HepG2 (cell line): ENCODE measurements around the gene PTCRA.

Experiments used
- FOXM1 ChIP-seq: sonication (generic); formaldehyde crosslinking; IDR thresholded peaks from 2 replicates; pipeline ENCODE4 v1.5.0; 2020; ENCODE audit warnings: missing genetic modification reagents
- HDAC2 ChIP-seq: sonication (generic); formaldehyde crosslinking; IDR thresholded peaks from 2 replicates; pipeline ENCODE4 v1.4.0; 2020; ENCODE audit warnings: missing genetic modification reagents
- MATR3 ChIP-seq: sonication (generic); formaldehyde crosslinking; IDR thresholded peaks from 2 replicates; pipeline ENCODE4 v1.4.0; 2020; ENCODE audit warnings: missing genetic modification reagents
- POLR2AphosphoS5 ChIP-seq: IDR thresholded peaks from 2 replicates; pipeline ENCODE4 v1.6.1; 2012; ENCODE audit warnings: low read depth, low read length
- RAD21 ChIP-seq: fragments of 450-650 bp; formaldehyde crosslinking; IDR thresholded peaks from 2 replicates; pipeline ENCODE4 v1.5.0; 2020; ENCODE audit warnings: mild to moderate bottlenecking
- RFX5 ChIP-seq: IDR thresholded peaks from 2 replicates; pipeline ENCODE4 v1.6.1; 2011; ENCODE audit warnings: low read depth, low read length, improper control_type of control experiment
- ZNF235 ChIP-seq: sonication (generic); formaldehyde crosslinking; IDR thresholded peaks from 2 replicates; pipeline ENCODE4 v1.8.1; 2023; ENCODE audit warnings: mild to moderate bottlenecking, missing genetic modification reagents, borderline replicate concordance
- ZNF33B ChIP-seq: sonication (generic); formaldehyde crosslinking; IDR thresholded peaks from 2 replicates; pipeline ENCODE4 v1.5.1; 2020; ENCODE audit warnings: mild to moderate bottlenecking, missing genetic modification reagents
- TF ChIP-seq, protein P1 (sequence below): sonication (generic); formaldehyde crosslinking; IDR thresholded peaks from 2 replicates; pipeline ENCODE4 v1.5.0; 2020; ENCODE audit warnings: mild to moderate bottlenecking, missing genetic modification reagents, moderate library complexity
- TF ChIP-seq, protein P2 (sequence below): sonication (generic); formaldehyde crosslinking; IDR thresholded peaks from 2 replicates; pipeline ENCODE4 v1.8.0; 2022; ENCODE audit warnings: mild to moderate bottlenecking, missing genetic modification reagents
- TF ChIP-seq, protein P3 (sequence below): sonication (generic); formaldehyde crosslinking; conservative IDR thresholded peaks from 2 replicates; pipeline ENCODE4 v1.8.1; 2023; ENCODE audit warnings: missing genetic modification reagents

DNA sequence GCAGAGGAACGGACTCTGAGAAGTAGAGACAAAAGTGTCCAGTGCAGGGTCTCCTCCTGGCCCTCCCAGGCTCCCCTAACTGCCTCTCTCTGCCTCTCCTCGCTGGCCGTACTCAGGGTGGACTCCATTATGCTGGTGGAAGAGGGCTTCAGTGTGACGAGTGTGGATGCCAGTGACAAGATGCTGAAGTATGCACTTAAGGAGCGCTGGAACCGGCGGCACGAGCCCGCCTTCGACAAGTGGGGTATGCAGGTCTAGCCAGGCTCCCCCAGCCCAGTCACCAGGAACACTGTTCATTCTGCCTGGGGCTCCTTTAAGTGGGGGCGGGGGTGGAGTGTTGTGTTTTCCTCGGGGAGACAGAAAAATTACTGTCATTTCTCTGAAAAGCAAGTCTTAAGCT, 46.2 kb downstream of the PTCRA start:
- no peak for TF ChIP-seq FOXM1 (CRISPR knock-in tag)
- TF ChIP-seq, protein P1, sequence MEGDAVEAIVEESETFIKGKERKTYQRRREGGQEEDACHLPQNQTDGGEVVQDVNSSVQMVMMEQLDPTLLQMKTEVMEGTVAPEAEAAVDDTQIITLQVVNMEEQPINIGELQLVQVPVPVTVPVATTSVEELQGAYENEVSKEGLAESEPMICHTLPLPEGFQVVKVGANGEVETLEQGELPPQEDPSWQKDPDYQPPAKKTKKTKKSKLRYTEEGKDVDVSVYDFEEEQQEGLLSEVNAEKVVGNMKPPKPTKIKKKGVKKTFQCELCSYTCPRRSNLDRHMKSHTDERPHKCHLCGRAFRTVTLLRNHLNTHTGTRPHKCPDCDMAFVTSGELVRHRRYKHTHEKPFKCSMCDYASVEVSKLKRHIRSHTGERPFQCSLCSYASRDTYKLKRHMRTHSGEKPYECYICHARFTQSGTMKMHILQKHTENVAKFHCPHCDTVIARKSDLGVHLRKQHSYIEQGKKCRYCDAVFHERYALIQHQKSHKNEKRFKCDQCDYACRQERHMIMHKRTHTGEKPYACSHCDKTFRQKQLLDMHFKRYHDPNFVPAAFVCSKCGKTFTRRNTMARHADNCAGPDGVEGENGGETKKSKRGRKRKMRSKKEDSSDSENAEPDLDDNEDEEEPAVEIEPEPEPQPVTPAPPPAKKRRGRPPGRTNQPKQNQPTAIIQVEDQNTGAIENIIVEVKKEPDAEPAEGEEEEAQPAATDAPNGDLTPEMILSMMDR = no peak
- no peak for TF ChIP-seq RFX5
- TF ChIP-seq, protein P2, sequence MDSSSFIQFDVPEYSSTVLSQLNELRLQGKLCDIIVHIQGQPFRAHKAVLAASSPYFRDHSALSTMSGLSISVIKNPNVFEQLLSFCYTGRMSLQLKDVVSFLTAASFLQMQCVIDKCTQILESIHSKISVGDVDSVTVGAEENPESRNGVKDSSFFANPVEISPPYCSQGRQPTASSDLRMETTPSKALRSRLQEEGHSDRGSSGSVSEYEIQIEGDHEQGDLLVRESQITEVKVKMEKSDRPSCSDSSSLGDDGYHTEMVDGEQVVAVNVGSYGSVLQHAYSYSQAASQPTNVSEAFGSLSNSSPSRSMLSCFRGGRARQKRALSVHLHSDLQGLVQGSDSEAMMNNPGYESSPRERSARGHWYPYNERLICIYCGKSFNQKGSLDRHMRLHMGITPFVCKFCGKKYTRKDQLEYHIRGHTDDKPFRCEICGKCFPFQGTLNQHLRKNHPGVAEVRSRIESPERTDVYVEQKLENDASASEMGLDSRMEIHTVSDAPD (CRISPR knock-in tag) = no peak
- no peak for TF ChIP-seq ZNF235 (CRISPR knock-in tag)
- TF ChIP-seq RAD21 = no peak
- no peak for TF ChIP-seq POLR2AphosphoS5
- TF ChIP-seq, protein P3, sequence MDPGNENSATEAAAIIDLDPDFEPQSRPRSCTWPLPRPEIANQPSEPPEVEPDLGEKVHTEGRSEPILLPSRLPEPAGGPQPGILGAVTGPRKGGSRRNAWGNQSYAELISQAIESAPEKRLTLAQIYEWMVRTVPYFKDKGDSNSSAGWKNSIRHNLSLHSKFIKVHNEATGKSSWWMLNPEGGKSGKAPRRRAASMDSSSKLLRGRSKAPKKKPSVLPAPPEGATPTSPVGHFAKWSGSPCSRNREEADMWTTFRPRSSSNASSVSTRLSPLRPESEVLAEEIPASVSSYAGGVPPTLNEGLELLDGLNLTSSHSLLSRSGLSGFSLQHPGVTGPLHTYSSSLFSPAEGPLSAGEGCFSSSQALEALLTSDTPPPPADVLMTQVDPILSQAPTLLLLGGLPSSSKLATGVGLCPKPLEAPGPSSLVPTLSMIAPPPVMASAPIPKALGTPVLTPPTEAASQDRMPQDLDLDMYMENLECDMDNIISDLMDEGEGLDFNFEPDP (CRISPR knock-in tag) = no peak
- TF ChIP-seq MATR3 = no peak
- TF ChIP-seq ZNF33B (CRISPR knock-in tag) = no peak
- no peak for TF ChIP-seq HDAC2 (CRISPR knock-in tag)
